Measurements from ENCODE around the gene CRYZ. TPM values are rescaled to one million over a fixed set of nuclear protein-coding genes. Genes with fewer than 3 reads are reported as not detected.
A peak's percentile ranks its signal among the peaks of the same experiment; 100 is the strongest.

Gene CRYZ, protein sequence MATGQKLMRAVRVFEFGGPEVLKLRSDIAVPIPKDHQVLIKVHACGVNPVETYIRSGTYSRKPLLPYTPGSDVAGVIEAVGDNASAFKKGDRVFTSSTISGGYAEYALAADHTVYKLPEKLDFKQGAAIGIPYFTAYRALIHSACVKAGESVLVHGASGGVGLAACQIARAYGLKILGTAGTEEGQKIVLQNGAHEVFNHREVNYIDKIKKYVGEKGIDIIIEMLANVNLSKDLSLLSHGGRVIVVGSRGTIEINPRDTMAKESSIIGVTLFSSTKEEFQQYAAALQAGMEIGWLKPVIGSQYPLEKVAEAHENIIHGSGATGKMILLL
- total RNA-seq (10 to 100 TPM; 24.9 to 75.8 (median 28.8) TPM), polyA plus RNA-seq (10 to 100 TPM; 24.0 to 24.5 TPM)
- long read RNA-seq, donor 1, transcript CRYZ-205 (10 exons, 2,301 nt) = minor isoform, 6 of 96 reads
- long read RNA-seq, donor 1, transcript CRYZ-201 (9 exons, 1,888 nt) = major isoform, 79 of 96 reads
- long read RNA-seq, donor 1, partial matches to known transcripts = 3 of 96 reads
- long read RNA-seq, donor 1, other reads (novel, unspliced or antisense) = 4 of 96 reads
- long read RNA-seq, donor 2, transcript CRYZ-201 (9 exons, 1,888 nt) = major isoform, 15 of 111 reads
- long read RNA-seq, donor 2, partial matches to known transcripts = 91 of 111 reads
- long read RNA-seq, donor 2, other reads (novel, unspliced or antisense) = 0 of 111 reads
- long read RNA-seq, donor 3, transcript CRYZ-201 (9 exons, 1,888 nt) = major isoform, 16 of 25 reads
- long read RNA-seq, donor 3, partial matches to known transcripts = 0 of 25 reads
- long read RNA-seq, donor 3, other reads (novel, unspliced or antisense) = 6 of 25 reads

DNA sequence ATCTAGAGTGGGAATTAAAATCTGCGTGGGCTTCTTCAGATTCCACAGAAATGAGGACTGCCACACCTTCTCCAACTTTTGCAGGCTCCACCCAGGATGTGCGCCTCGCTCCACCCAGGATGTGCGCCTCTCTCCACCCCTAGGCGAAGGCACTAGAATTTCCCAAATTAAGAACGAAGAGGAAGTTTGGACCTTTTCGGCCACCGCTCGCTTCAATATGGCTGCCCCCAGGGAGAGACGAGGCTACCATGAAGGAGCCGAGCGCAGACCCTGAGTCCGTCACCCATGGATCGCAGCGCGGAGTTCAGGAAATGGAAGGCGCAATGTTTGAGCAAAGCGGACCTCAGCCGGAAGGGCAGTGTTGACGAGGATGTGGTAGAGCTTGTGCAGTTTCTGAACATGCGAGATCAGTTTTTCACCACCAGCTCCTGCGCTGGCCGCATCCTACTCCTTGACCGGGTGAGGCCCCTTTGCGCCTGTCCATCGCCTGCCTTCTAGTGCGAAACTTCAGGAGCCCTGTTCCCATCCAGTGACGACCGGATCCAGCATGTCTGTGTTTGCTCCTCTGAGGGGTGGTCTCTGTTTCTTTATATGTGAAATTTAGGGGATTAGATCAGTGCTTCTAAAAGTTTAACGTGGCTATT is at the start of gene CRYZ, which contains the start of gene TYW3:
TSS of gene CRYZ (minus strand) at position 91 of the 644 bp plus-strand sequence. CDS start 8,229 bp downstream, outside the sequence.
TSS of gene TYW3 (plus strand) at position 193 of the 644 bp plus-strand sequence. CDS start at position 286, 93 bp downstream.
- intact Hi-C loops (cut with DNase I) = no loop called here
- Histone ChIP-seq H3K36me3 (no peaks in the 10 kb centered on the region), H3K27me3 (no peaks in the 10 kb centered on the region), H3K9me3 (no peaks in the 10 kb centered on the region), H3K4me3 (peak within 1 kb of the TSS; percentile 74), H3K27ac (peak within 1 kb of the TSS; percentile 64 to 86), H3K4me1 (ENCODE audit: insufficient read depth) (peaks cover 11% of the 10 kb centered on the region)
- TF ChIP-seq POLR2A (IDR thresholded peaks at IDR 0.05) (no peak), EP300 (IDR thresholded peaks at IDR 0.05) (no peak)
- TF ChIP-seq, protein P1, sequence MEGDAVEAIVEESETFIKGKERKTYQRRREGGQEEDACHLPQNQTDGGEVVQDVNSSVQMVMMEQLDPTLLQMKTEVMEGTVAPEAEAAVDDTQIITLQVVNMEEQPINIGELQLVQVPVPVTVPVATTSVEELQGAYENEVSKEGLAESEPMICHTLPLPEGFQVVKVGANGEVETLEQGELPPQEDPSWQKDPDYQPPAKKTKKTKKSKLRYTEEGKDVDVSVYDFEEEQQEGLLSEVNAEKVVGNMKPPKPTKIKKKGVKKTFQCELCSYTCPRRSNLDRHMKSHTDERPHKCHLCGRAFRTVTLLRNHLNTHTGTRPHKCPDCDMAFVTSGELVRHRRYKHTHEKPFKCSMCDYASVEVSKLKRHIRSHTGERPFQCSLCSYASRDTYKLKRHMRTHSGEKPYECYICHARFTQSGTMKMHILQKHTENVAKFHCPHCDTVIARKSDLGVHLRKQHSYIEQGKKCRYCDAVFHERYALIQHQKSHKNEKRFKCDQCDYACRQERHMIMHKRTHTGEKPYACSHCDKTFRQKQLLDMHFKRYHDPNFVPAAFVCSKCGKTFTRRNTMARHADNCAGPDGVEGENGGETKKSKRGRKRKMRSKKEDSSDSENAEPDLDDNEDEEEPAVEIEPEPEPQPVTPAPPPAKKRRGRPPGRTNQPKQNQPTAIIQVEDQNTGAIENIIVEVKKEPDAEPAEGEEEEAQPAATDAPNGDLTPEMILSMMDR (IDR thresholded peaks at IDR 0.05) = no peak
- DNase-seq = peak; percentile 85 to 91 (median 90)
- WGBS, 3 donors = 0% methylated on average over 30 of the region's 30 CpGs

DNA sequence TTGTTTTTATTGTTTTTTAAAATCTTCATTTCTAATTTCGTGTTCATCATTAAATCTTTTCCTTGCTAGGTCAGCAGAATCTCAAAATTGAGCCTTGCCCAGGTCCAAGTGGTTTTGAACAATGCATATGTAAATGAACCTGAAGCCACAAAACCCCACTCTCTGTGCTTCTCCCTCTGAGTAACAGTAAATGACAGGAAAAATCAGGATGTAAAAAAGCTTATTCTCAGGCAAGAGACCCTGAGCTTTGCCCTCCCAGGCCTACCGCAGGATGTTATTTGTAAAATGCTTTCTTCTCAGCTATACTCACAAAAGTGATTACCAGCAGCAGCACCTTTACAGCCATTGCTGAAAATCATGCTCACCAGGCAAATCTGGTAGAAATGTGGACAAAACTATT is 47.7 kb upstream of the CRYZ start:
- intact Hi-C loops (cut with DNase I) = no loop called here
- Histone ChIP-seq H3K36me3 (no peaks in the 10 kb centered on the region), H3K4me1 (ENCODE audit: insufficient read depth) (no peaks in the 10 kb centered on the region), H3K9me3 (no peaks in the 10 kb centered on the region), H3K4me3 (no peak overlapping the region), H3K27ac (no peak overlapping the region), H3K27me3 (no peaks in the 10 kb centered on the region)
- no peak for TF ChIP-seq POLR2A (IDR thresholded peaks at IDR 0.05)
- TF ChIP-seq, protein P1 (IDR thresholded peaks at IDR 0.05) = no peak
- TF ChIP-seq EP300 (IDR thresholded peaks at IDR 0.05) = no peak
- 35 to 39% (median 39%) methylated on average over 2 of the region's 2 CpGs for WGBS, 3 donors
- DNase-seq = no peak

DNA sequence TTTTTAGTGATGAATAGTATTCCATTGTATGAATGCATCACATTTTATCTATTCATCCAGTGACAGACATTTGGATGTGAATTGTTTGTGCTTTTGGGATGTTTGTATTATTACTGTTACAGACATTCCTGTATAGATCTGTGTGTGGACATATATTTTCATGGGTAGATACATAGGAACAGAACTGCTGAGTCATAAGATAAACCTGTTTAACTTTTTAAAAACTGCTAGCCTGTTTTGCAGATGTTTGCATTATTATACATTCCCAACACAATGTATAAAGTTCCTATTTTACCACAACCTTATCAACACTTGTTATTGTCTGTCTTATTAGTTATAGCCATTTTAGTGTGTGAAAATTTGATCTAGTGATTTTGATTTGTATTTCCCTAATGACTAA is 46.9 kb upstream of the CRYZ start:
- Histone ChIP-seq H3K27ac (no peak overlapping the region), H3K4me3 (no peak overlapping the region), H3K9me3 (no peaks in the 10 kb centered on the region), H3K27me3 (no peaks in the 10 kb centered on the region), H3K36me3 (no peaks in the 10 kb centered on the region), H3K4me1 (ENCODE audit: insufficient read depth) (no peaks in the 10 kb centered on the region)
- no peak for DNase-seq
- intact Hi-C loops (cut with DNase I) = loop anchor here in 1 of 4 donors (10.0 kb wide), 1 partner anchor 425 kb away; no protein-coding TSS in a partner anchor
- TF ChIP-seq POLR2A (IDR thresholded peaks at IDR 0.05) (no peak), EP300 (IDR thresholded peaks at IDR 0.05) (no peak)
- TF ChIP-seq, protein P1 (IDR thresholded peaks at IDR 0.05) = no peak

DNA sequence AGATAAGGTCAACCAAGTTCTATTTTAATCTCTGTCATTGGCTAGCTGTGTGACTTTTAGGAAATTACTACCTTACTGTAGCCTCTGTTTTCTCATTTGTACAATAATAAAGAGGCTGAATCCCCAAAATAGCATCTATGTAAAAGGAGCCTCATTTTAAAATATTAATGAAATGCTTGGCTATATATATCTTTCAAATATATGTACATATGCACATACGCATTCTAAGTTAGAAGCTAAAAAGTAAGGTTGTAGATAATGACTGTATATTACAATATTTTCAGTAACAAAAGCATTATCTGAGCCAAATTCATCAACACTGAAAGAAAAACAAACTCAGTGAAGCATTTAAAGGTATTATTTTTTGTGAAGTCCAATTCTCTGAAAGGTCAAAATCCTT is 44.7 kb upstream of the CRYZ start:
- intact Hi-C loops (cut with DNase I) = loop anchor here in 1 of 4 donors (10.0 kb wide), 1 partner anchor 427 kb away; no protein-coding TSS in a partner anchor
- no peaks in the 10 kb centered on the region for H3K36me3 ChIP-seq

More for the DNA sequence above, 44.7 kb upstream of the CRYZ start:
- TF ChIP-seq, protein P1 (IDR thresholded peaks at IDR 0.05) = no peak
- TF ChIP-seq EP300 (IDR thresholded peaks at IDR 0.05) (no peak), POLR2A (IDR thresholded peaks at IDR 0.05) (no peak)
- Histone ChIP-seq H3K9me3 (no peaks in the 10 kb centered on the region), H3K4me1 (ENCODE audit: insufficient read depth) (no peaks in the 10 kb centered on the region), H3K27ac (no peak overlapping the region), H3K27me3 (no peaks in the 10 kb centered on the region), H3K4me3 (no peak overlapping the region)
- DNase-seq = no peak
- WGBS, 3 donors = 68 to 84% (median 82%) methylated on average over 1 of the region's 1 CpG

Data from ovary (tissue), 10 donors.